HepG2 (cell line): ENCODE results near the gene TRIM72.
"Not testable (repeated sequence)": the region's sequence is repeated elsewhere in the genome, so short reads cannot be mapped to it uniquely, and the experiment has no call there.

Experiments used
- CTCF ChIP-seq: sonication (generic); formaldehyde crosslinking; IDR thresholded peaks from 2 replicates; pipeline ENCODE4 v1.5.0; 2020; ENCODE audit warnings: mild to moderate bottlenecking, missing genetic modification reagents, moderate library complexity
- ELF4 ChIP-seq: sonication (generic); formaldehyde crosslinking; IDR thresholded peaks from 2 replicates; pipeline ENCODE4 v1.5.0; 2020; ENCODE audit warnings: missing genetic modification reagents, mild to moderate bottlenecking, moderate library complexity, borderline replicate concordance
- EP300 ChIP-seq, 3 experiments: sonication (generic) in 1 of 3; formaldehyde crosslinking in 1 of 3; IDR thresholded peaks; 2 replicates each; pipeline versions ENCODE4 v1.5.1 to v1.6.1; 2011 to 2020; ENCODE audit warnings: low read depth in 2 of 3, low read length in 2 of 3, borderline replicate concordance in 1 of 3, improper control_type of control experiment in 1 of 3, mild to moderate bottlenecking in 1 of 3, missing genetic modification reagents in 1 of 3, moderate library complexity in 1 of 3
- FOXA3 ChIP-seq: IDR thresholded peaks from 2 replicates; pipeline ENCODE4 v1.6.1; 2016; ENCODE audit warnings: missing genetic modification reagents, missing compliant biosample characterization
- HOMEZ ChIP-seq: IDR thresholded peaks from 2 replicates; pipeline ENCODE4 v1.6.1; 2016; ENCODE audit warnings: low read depth
- KLF13 ChIP-seq: sonication (generic); formaldehyde crosslinking; IDR thresholded peaks from 2 replicates; pipeline ENCODE4 v1.4.0; 2020; ENCODE audit warnings: mild to moderate bottlenecking, missing genetic modification reagents
- NR0B2 ChIP-seq: sonication (generic); formaldehyde crosslinking; IDR thresholded peaks from 2 replicates; pipeline ENCODE4 v1.4.0; 2020; ENCODE audit warnings: mild to moderate bottlenecking, missing genetic modification reagents
- PREB ChIP-seq: sonication (generic); formaldehyde crosslinking; IDR thresholded peaks from 2 replicates; pipeline ENCODE4 v1.4.0; 2020; ENCODE audit warnings: missing genetic modification reagents
- ZNF275 ChIP-seq: sonication (generic); formaldehyde crosslinking; IDR thresholded peaks from 2 replicates; pipeline ENCODE4 v1.8.0; 2022; ENCODE audit warnings: missing genetic modification reagents, mild to moderate bottlenecking, inconsistent platforms, borderline replicate concordance

- TF ChIP-seq PREB (CRISPR knock-in tag); FOXA3 (CRISPR knock-in tag); EP300 (IDR thresholded peaks at IDR 0.05; ENCODE audit: low read depth in 2 of 2, low read length in 2 of 2); EP300 (CRISPR knock-in tag; IDR thresholded peaks at IDR 0.05; ENCODE audit: borderline replicate concordance); CTCF (CRISPR knock-in tag); KLF13 (CRISPR knock-in tag); HOMEZ (CRISPR knock-in tag); ELF4; ZNF275 (CRISPR knock-in tag); NR0B2 (CRISPR knock-in tag): not testable (repeated sequence)
These were observed 13.8 kb upstream of the TRIM72 start for GRCh38 chr16:31200111-31200510.
